ENCODE data around the gene MR1. TPM values are rescaled to one million over a fixed set of nuclear protein-coding genes. Genes with fewer than 3 reads are reported as not detected.

The MR1 gene
- total RNA-seq, 1 donor from 2014 or later: 28.7 TPM

GRCh38 chr1:181107711-181108110 is 73.9 kb downstream of the MR1 start:
- no peak for DNase-seq (ENCODE audit: low read depth)

GRCh38 chr1:181108304-181108867 is 74.6 kb downstream of the MR1 start:
- DNase-seq (ENCODE audit: low read depth): no peak

GRCh38 chr1:181110013-181110412 is 76.2 kb downstream of the MR1 start:
- DNase-seq (ENCODE audit: low read depth): no peak

Other genes starting within 250 kb of the MR1 start
- 5.9 and 10.7 TPM in 2 replicates for gene KIAA1614, start 121.1 kb upstream of the MR1 start, total RNA-seq
- gene STX6, start 11.1 kb upstream of the MR1 start, total RNA-seq: 31.4 and 38.8 TPM in 2 replicates
- 16.8 and 19.6 TPM in 2 replicates for gene IER5, start 54.7 kb downstream of the MR1 start, total RNA-seq